HepG2 (cell line): ENCODE results near the gene CRYZL1. TPM values are rescaled to one million over a fixed set of nuclear protein-coding genes. Genes with fewer than 3 reads are reported as not detected.
A peak's percentile ranks its signal among the peaks of the same experiment; 100 is the strongest.

Source experiments
- GLMP ChIP-seq: sonication (generic); formaldehyde crosslinking; IDR thresholded peaks from 2 replicates; pipeline ENCODE4 v1.9.0; 2021; ENCODE audit warnings: missing genetic modification reagents, mild to moderate bottlenecking, borderline replicate concordance
- HMGXB4 ChIP-seq, 2 experiments: sonication (generic) in 1 of 2; formaldehyde crosslinking in 1 of 2; IDR thresholded peaks; 2 replicates each; pipeline versions ENCODE4 v1.4.0 to v1.6.1; 2018 to 2020; ENCODE audit warnings: missing genetic modification reagents in 2 of 2, borderline replicate concordance in 1 of 2, low read depth in 1 of 2, mild to moderate bottlenecking in 1 of 2, missing biosample characterization in 1 of 2
- HNRNPK ChIP-seq: fragments of 200-400 bp; formaldehyde crosslinking; IDR thresholded peaks from 2 replicates; pipeline ENCODE4 v1.6.1; 2018; ENCODE audit warnings: low read length, low read depth, moderate library complexity, mild to moderate bottlenecking; ENCODE audit not compliant: poor library complexity, severe bottlenecking
- IKZF1 ChIP-seq: fragments of 450-650 bp; IDR thresholded peaks from 2 replicates; pipeline ENCODE4 v1.7.1; 2016
- IRX3 ChIP-seq: sonication (generic); formaldehyde crosslinking; IDR thresholded peaks from 2 replicates; pipeline ENCODE4 v1.8.1; 2023; ENCODE audit warnings: mild to moderate bottlenecking, low read depth, missing genetic modification reagents, borderline replicate concordance
- NPAS2 ChIP-seq: sonication (generic); formaldehyde crosslinking; IDR thresholded peaks from 2 replicates; pipeline ENCODE4 v1.8.0; 2022; ENCODE audit warnings: mild to moderate bottlenecking, missing genetic modification reagents, borderline replicate concordance
- NR1H2 ChIP-seq: sonication (generic); formaldehyde crosslinking; IDR thresholded peaks from 2 replicates; pipeline ENCODE4 v1.8.1; 2022; ENCODE audit warnings: low read depth, missing genetic modification reagents, borderline replicate concordance
- PHF21A ChIP-seq: sonication (generic); formaldehyde crosslinking; IDR thresholded peaks from 2 replicates; pipeline ENCODE4 v1.5.0; 2020; ENCODE audit warnings: mild to moderate bottlenecking, missing genetic modification reagents
- PRPF4 ChIP-seq: fragments of 200-400 bp; formaldehyde crosslinking; IDR thresholded peaks from 2 replicates; pipeline ENCODE4 v1.6.1; 2016; ENCODE audit warnings: low read length, low read depth; ENCODE audit not compliant: poor library complexity, severe bottlenecking
- RBFOX2 ChIP-seq: fragments of 200-400 bp; formaldehyde crosslinking; IDR thresholded peaks from 2 replicates; pipeline ENCODE4 v1.6.1; 2017; ENCODE audit warnings: low read depth, mild to moderate bottlenecking, low read length
- RCOR2 ChIP-seq: IDR thresholded peaks from 2 replicates; pipeline ENCODE4 v1.6.1; 2016; ENCODE audit warnings: missing biosample characterization, missing genetic modification reagents
- RORA ChIP-seq: sonication (generic); formaldehyde crosslinking; IDR thresholded peaks from 2 replicates; pipeline ENCODE4 v1.5.0; 2020; ENCODE audit warnings: mild to moderate bottlenecking, missing genetic modification reagents, moderate library complexity
- SIX4 ChIP-seq: sonication (generic); formaldehyde crosslinking; IDR thresholded peaks from 2 replicates; pipeline ENCODE4 v1.4.0; 2020; ENCODE audit warnings: missing genetic modification reagents
- TCF7 ChIP-seq: sonication (generic); IDR thresholded peaks from 2 replicates; pipeline ENCODE4 v1.6.1; 2016; ENCODE audit warnings: antibody characterized with exemption, low read depth
- ZBTB4 ChIP-seq: sonication (generic); formaldehyde crosslinking; IDR thresholded peaks from 2 replicates; pipeline ENCODE4 v1.4.0; 2020; ENCODE audit warnings: missing genetic modification reagents, mild to moderate bottlenecking, borderline replicate concordance
- ZGPAT ChIP-seq: IDR thresholded peaks from 2 replicates; pipeline ENCODE4 v1.6.1; 2016; ENCODE audit warnings: mild to moderate bottlenecking
- ZNF292 ChIP-seq: sonication (generic); formaldehyde crosslinking; IDR thresholded peaks from 2 replicates; pipeline ENCODE4 v1.8.1; 2022; ENCODE audit warnings: mild to moderate bottlenecking, low read depth, missing genetic modification reagents, borderline replicate concordance
- ZNF547 ChIP-seq: sonication (generic); formaldehyde crosslinking; IDR thresholded peaks from 2 replicates; pipeline ENCODE4 v1.5.1; 2020; ENCODE audit warnings: mild to moderate bottlenecking, missing genetic modification reagents
- ZNF549 ChIP-seq: sonication (generic); formaldehyde crosslinking; IDR thresholded peaks from 2 replicates; pipeline ENCODE4 v1.5.0; 2020; ENCODE audit warnings: missing genetic modification reagents
- ZNF775 ChIP-seq: sonication (generic); formaldehyde crosslinking; IDR thresholded peaks from 2 replicates; pipeline ENCODE4 v1.4.0; 2020; ENCODE audit warnings: missing genetic modification reagents, mild to moderate bottlenecking, moderate library complexity, borderline replicate concordance
- ZNF781 ChIP-seq: sonication (generic); formaldehyde crosslinking; IDR thresholded peaks from 2 replicates; pipeline ENCODE4 v1.5.1; 2020; ENCODE audit warnings: borderline replicate concordance, mild to moderate bottlenecking, missing genetic modification reagents; ENCODE audit errors: not compliant biosample characterization
- polyA plus RNA-seq, 8 experiments: library from polyadenylated mRNA; depleted of rRNA in 3 of 8; stranded (reverse) in 7 of 8; unstranded in 1 of 8; fragments of >200 nt; fragmentation: Illumina TruSeq in 4 of 8; extraction: Trizol in 4 of 8; gene quantifications; 2 replicates each; pipeline versions ENCODE4 v1.2.1 to v1.2.3, GENCODE V29; 2011 to 2016; ENCODE audit warnings: low read depth in 4 of 8, missing spikeins in 1 of 8, mixed read lengths in 1 of 8; ENCODE audit not compliant: insufficient read depth in 1 of 8
- total RNA-seq, 5 experiments: library from RNA; depleted of rRNA; stranded (reverse); fragments of >200 nt; fragmentation: Illumina TruSeq; extraction: Trizol; gene quantifications; 2 replicates each; pipeline ENCODE4 v1.2.3, GENCODE V29; 2016; ENCODE audit warnings: low read depth in 1 of 5

The CRYZL1 gene
- total and polyA plus RNA-seq, 2 of the 13 experiments (the other 11 are each of a cell fraction or from before 2014, with no cell fraction given): 20.3 to 27.7 TPM

- no peak for TF ChIP-seq IRX3
- TF ChIP-seq RCOR2: no peak
- peak; percentile 24 to 44; a peak in 2 of 4 replicates for TF ChIP-seq HMGXB4 (CRISPR knock-in tag; IDR thresholded peaks at IDR 0.05; ENCODE audit: borderline replicate concordance in 1 of 2, low read depth in 1 of 2)
- TF ChIP-seq GLMP (CRISPR knock-in tag): no peak
- TF ChIP-seq ZNF781 (CRISPR knock-in tag): no peak
- 0 out of 2 replicates have a peak, but pooled peaks have one; percentile 24 for TF ChIP-seq ZNF547 (CRISPR knock-in tag)
- no peak for TF ChIP-seq IKZF1
- no peak for TF ChIP-seq ZBTB4
- TF ChIP-seq HNRNPK: no peak
- TF ChIP-seq PRPF4: no peak
- no peak for TF ChIP-seq ZNF775 (CRISPR knock-in tag)
- no peak for TF ChIP-seq NR1H2 (CRISPR knock-in tag)
- TF ChIP-seq ZGPAT (CRISPR knock-in tag): peak; percentile 49; the same call in 1 of the 2 replicates
- TF ChIP-seq RBFOX2: peak; percentile 60
- TF ChIP-seq ZNF549: no peak
- no peak for TF ChIP-seq NPAS2 (CRISPR knock-in tag)
- no peak for TF ChIP-seq TCF7
- TF ChIP-seq PHF21A: no peak
- TF ChIP-seq SIX4: no peak; the same call in 1 of the 2 replicates
- TF ChIP-seq ZNF292 (CRISPR knock-in tag): no peak
- TF ChIP-seq RORA: no peak
Measured at GRCh38 chr21:33642027-33642895, 720 bp upstream of the CRYZL1 start, which contains the start of gene ITSN1 (continued).
